HepG2 (cell line): ENCODE results near the gene KRT7. TPM values are rescaled to one million over a fixed set of nuclear protein-coding genes. Genes with fewer than 3 reads are reported as not detected.

Experiments
- FOXO4 ChIP-seq: sonication (generic); formaldehyde crosslinking; conservative IDR thresholded peaks from 2 replicates; pipeline ENCODE4 v1.8.1; 2023; ENCODE audit warnings: missing genetic modification reagents
- GATA4 ChIP-seq: sonication (generic); IDR thresholded peaks from 2 replicates; pipeline ENCODE4 v1.6.1; 2016; ENCODE audit warnings: antibody characterized with exemption, low read depth, borderline replicate concordance
- HNRNPL ChIP-seq: fragments of 200-400 bp; formaldehyde crosslinking; IDR thresholded peaks from 2 replicates; pipeline ENCODE4 v1.6.1; 2017; ENCODE audit warnings: mild to moderate bottlenecking, low read depth, low read length
- HOXA9 ChIP-seq: sonication (generic); formaldehyde crosslinking; IDR thresholded peaks from 2 replicates; pipeline ENCODE4 v1.8.1; 2022; ENCODE audit warnings: missing genetic modification reagents, mild to moderate bottlenecking, moderate library complexity, borderline replicate concordance
- IRF9 ChIP-seq: sonication (generic); formaldehyde crosslinking; IDR thresholded peaks from 2 replicates; pipeline ENCODE4 v1.8.0; 2022; ENCODE audit warnings: missing genetic modification reagents, mild to moderate bottlenecking, borderline replicate concordance
- MAFK ChIP-seq, 2 experiments: IDR thresholded peaks in 1 of 2; conservative IDR thresholded peaks in 1 of 2; 2 replicates each; pipeline ENCODE4 v1.6.1; 2011; ENCODE audit warnings: improper control_type of control experiment in 2 of 2, low read length in 2 of 2
- MIER2 ChIP-seq: IDR thresholded peaks from 2 replicates; pipeline ENCODE4 v1.6.1; 2016; ENCODE audit warnings: missing biosample characterization, missing genetic modification reagents
- ONECUT2 ChIP-seq: sonication (generic); formaldehyde crosslinking; IDR thresholded peaks from 2 replicates; pipeline ENCODE4 v1.4.0; 2020; ENCODE audit warnings: missing genetic modification reagents
- PBX2 ChIP-seq: IDR thresholded peaks from 2 replicates; pipeline ENCODE4 v1.6.1; 2016; ENCODE audit warnings: control low read depth
- REL ChIP-seq: sonication (generic); formaldehyde crosslinking; conservative IDR thresholded peaks from 2 replicates; pipeline ENCODE4 v1.8.0; 2022; ENCODE audit warnings: mild to moderate bottlenecking, missing genetic modification reagents, moderate library complexity
- RNF219 ChIP-seq: sonication (generic); formaldehyde crosslinking; IDR thresholded peaks from 2 replicates; pipeline ENCODE4 v1.5.0; 2020; ENCODE audit warnings: mild to moderate bottlenecking, missing genetic modification reagents
- TEAD3 ChIP-seq: optimal IDR thresholded peaks from 2 replicates; pipeline ENCODE3; 2016; ENCODE audit warnings: borderline replicate concordance
- TGIF2 ChIP-seq: IDR thresholded peaks from 2 replicates; pipeline ENCODE4 v1.6.1; 2016; ENCODE audit warnings: control low read depth, missing compliant biosample characterization
- THYN1 ChIP-seq: sonication (generic); formaldehyde crosslinking; IDR thresholded peaks from 2 replicates; pipeline ENCODE4 v1.8.1; 2023; ENCODE audit warnings: low read depth, mild to moderate bottlenecking, moderate library complexity, missing genetic modification reagents, borderline replicate concordance
- YEATS2 ChIP-seq: sonication (generic); formaldehyde crosslinking; IDR thresholded peaks from 2 replicates; pipeline ENCODE4 v1.4.0; 2020; ENCODE audit warnings: missing genetic modification reagents, borderline replicate concordance
- ZNF296 ChIP-seq: sonication (generic); formaldehyde crosslinking; conservative IDR thresholded peaks from 2 replicates; pipeline ENCODE4 v1.5.0; 2020; ENCODE audit warnings: mild to moderate bottlenecking, missing genetic modification reagents
- ZNF335 ChIP-seq: sonication (generic); formaldehyde crosslinking; IDR thresholded peaks from 2 replicates; pipeline ENCODE4 v1.4.0; 2020; ENCODE audit warnings: missing genetic modification reagents
- ZNF512B ChIP-seq: sonication (generic); formaldehyde crosslinking; IDR thresholded peaks from 2 replicates; pipeline ENCODE4 v1.5.1; 2020; ENCODE audit warnings: missing genetic modification reagents, mild to moderate bottlenecking, borderline replicate concordance
- ZNF652 ChIP-seq: IDR thresholded peaks from 2 replicates; pipeline ENCODE4 v1.6.1; 2016; ENCODE audit warnings: low read depth, borderline replicate concordance
- ZNF720 ChIP-seq: sonication (generic); formaldehyde crosslinking; IDR thresholded peaks from 2 replicates; pipeline ENCODE4 v1.4.0; 2020; ENCODE audit warnings: missing genetic modification reagents
- polyA plus RNA-seq, 8 experiments: library from polyadenylated mRNA; depleted of rRNA in 3 of 8; stranded (reverse) in 7 of 8; unstranded in 1 of 8; fragments of >200 nt; fragmentation: Illumina TruSeq in 4 of 8; extraction: Trizol in 4 of 8; gene quantifications; 2 replicates each; pipeline versions ENCODE4 v1.2.1 to v1.2.3, GENCODE V29; 2011 to 2016; ENCODE audit warnings: low read depth in 4 of 8, missing spikeins in 1 of 8, mixed read lengths in 1 of 8; ENCODE audit not compliant: insufficient read depth in 1 of 8
- total RNA-seq, 5 experiments: library from RNA; depleted of rRNA; stranded (reverse); fragments of >200 nt; fragmentation: Illumina TruSeq; extraction: Trizol; gene quantifications; 2 replicates each; pipeline ENCODE4 v1.2.3, GENCODE V29; 2016; ENCODE audit warnings: low read depth in 1 of 5

Gene KRT7
- total and polyA plus RNA-seq, 2 of the 13 experiments (the other 11 are each of a cell fraction or from before 2014, with no cell fraction given): 0.83 TPM; not detected in 1

- TF ChIP-seq PBX2 (CRISPR knock-in tag) (no peak), ZNF296 (no peak), ZNF335 (no peak), THYN1 (CRISPR knock-in tag) (no peak), FOXO4 (CRISPR knock-in tag) (no peak), ZNF652 (no peak), ONECUT2 (CRISPR knock-in tag) (no peak), ZNF720 (peak; percentile 70; the same call in 1 of the 2 replicates), TEAD3 (peak; percentile 37), GATA4 (no peak), MIER2 (CRISPR knock-in tag) (0 out of 2 replicates have a peak, but pooled peaks have one; percentile 55), IRF9 (CRISPR knock-in tag) (no peak), RNF219 (no peak), HOXA9 (no peak), MAFK (conservative IDR thresholded peaks at IDR 0.05 in 1 of 2, IDR thresholded peaks at IDR 0.05 in 1 of 2; ENCODE audit: low read length in 2 of 2) (no peak), YEATS2 (CRISPR knock-in tag) (no peak), REL (CRISPR knock-in tag) (no peak), ZNF512B (CRISPR knock-in tag) (no peak), TGIF2 (0 out of 2 replicates have a peak, but pooled peaks have one; percentile 17), HNRNPL (peak; percentile 78; the same call in 1 of the 2 replicates)
These were observed 19.3 kb upstream of the KRT7 start (continued) for GRCh38 chr12:52213564-52214420.
